Activated T-cell treated with anti-CD3 and anti-CD28 coated beads, Interleukin-2, amount 50 U/mL, for 48 hours (primary cell): ENCODE data around the gene RNF31.

Source experiments
- DNase-seq, 2 experiments: peaks; one replicate each; pipeline ENCODE4 v3.0.0-alpha.2; 2020

The RNF31 gene

GRCh38 chr14:24204163-24205146 lies 57.2 kb downstream of the RNF31 start:
- DNase-seq = no peak

- DNase-seq = no peak
Observed at GRCh38 chr14:24206260-24207103, 59.2 kb downstream of the RNF31 start.

GRCh38 chr14:24207104-24207551 lies 59.8 kb downstream of the RNF31 start:
- no peak for DNase-seq

- DNase-seq = no peak
Observed at GRCh38 chr14:24207625-24208024, 60.3 kb downstream of the RNF31 start.
